ENCODE data around the gene LRTM2. TPM values are rescaled to one million over a fixed set of nuclear protein-coding genes. Genes with fewer than 3 reads are reported as not detected.

The LRTM2 gene
- total RNA-seq, 2 donors from 2014 or later = not detected

GRCh38 chr12:1836854-1837421 is 16.6 kb downstream of the LRTM2 start:
- no peak overlapping the region for H3K27ac ChIP-seq
- H3K9me3 ChIP-seq = no peaks in the 10 kb centered on the region
- H3K4me1 ChIP-seq (replicated peaks) = no peaks in the 10 kb centered on the region
- peaks cover 3% of the 10 kb centered on the region for H3K27me3 ChIP-seq (replicated peaks; ENCODE audit: insufficient read depth)
- intact Hi-C loops (cut with DNase I) = no loop called here
- H3K36me3 ChIP-seq = no peaks in the 10 kb centered on the region
- TF ChIP-seq POLR2A (IDR thresholded peaks at IDR 0.05) (no peak), POLR2AphosphoS5 (IDR thresholded peaks at IDR 0.05) (no peak)
- TF ChIP-seq, protein P1, sequence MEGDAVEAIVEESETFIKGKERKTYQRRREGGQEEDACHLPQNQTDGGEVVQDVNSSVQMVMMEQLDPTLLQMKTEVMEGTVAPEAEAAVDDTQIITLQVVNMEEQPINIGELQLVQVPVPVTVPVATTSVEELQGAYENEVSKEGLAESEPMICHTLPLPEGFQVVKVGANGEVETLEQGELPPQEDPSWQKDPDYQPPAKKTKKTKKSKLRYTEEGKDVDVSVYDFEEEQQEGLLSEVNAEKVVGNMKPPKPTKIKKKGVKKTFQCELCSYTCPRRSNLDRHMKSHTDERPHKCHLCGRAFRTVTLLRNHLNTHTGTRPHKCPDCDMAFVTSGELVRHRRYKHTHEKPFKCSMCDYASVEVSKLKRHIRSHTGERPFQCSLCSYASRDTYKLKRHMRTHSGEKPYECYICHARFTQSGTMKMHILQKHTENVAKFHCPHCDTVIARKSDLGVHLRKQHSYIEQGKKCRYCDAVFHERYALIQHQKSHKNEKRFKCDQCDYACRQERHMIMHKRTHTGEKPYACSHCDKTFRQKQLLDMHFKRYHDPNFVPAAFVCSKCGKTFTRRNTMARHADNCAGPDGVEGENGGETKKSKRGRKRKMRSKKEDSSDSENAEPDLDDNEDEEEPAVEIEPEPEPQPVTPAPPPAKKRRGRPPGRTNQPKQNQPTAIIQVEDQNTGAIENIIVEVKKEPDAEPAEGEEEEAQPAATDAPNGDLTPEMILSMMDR (IDR thresholded peaks at IDR 0.05) = no peak
- no peak overlapping the region for H3K4me3 ChIP-seq
- no peak for DNase-seq (ENCODE audit: low spot score)
- WGBS = 27% methylated on average over 16 of the region's 22 CpGs

DNA sequence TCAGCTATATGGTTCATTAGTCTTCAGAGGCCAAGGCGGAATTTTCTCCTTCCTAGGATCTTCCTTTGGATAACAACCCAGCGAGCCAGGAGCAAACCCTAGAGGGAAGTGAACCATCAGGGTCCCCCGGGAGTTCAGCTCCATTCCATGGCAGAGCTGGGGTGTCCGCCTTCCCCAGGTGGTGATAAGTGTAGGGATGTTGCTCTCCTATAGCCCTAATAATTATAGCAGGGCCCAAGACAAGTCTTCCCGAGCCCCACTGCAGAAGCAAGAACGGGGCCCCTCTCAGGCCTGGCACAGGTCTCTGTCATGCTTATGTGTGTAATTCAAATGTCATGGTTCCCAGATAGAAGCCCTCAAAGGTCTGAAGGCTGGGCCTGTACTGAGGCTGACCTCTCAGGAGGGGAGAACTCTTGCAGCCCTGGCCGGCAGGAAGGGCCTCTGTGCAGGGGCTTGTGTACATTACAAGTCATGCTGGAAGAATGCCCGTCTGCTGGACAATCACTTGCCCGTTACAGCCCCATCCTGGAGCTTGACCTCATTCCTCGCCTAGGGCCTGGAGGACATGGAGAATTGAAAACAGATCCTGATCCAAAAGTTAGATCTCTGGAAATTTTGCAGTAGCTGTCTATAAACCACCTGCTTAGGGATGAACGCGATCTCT is 17.3 kb downstream of the LRTM2 start:
- no peaks in the 10 kb centered on the region for H3K9me3 ChIP-seq
- intact Hi-C loops (cut with DNase I) = no loop called here
- H3K27me3 ChIP-seq (replicated peaks; ENCODE audit: insufficient read depth) = peaks cover 6% of the 10 kb centered on the region
- no peak for DNase-seq (ENCODE audit: low spot score)
- TF ChIP-seq, protein P1 (IDR thresholded peaks at IDR 0.05) = no peak
- TF ChIP-seq POLR2A (IDR thresholded peaks at IDR 0.05) (no peak), POLR2AphosphoS5 (IDR thresholded peaks at IDR 0.05) (no peak)
- no peaks in the 10 kb centered on the region for H3K36me3 ChIP-seq
- H3K4me3 ChIP-seq = no peak overlapping the region
- H3K4me1 ChIP-seq (replicated peaks) = no peaks in the 10 kb centered on the region
- 85% methylated on average over 12 of the region's 12 CpGs for WGBS
- no peak overlapping the region for H3K27ac ChIP-seq

DNA sequence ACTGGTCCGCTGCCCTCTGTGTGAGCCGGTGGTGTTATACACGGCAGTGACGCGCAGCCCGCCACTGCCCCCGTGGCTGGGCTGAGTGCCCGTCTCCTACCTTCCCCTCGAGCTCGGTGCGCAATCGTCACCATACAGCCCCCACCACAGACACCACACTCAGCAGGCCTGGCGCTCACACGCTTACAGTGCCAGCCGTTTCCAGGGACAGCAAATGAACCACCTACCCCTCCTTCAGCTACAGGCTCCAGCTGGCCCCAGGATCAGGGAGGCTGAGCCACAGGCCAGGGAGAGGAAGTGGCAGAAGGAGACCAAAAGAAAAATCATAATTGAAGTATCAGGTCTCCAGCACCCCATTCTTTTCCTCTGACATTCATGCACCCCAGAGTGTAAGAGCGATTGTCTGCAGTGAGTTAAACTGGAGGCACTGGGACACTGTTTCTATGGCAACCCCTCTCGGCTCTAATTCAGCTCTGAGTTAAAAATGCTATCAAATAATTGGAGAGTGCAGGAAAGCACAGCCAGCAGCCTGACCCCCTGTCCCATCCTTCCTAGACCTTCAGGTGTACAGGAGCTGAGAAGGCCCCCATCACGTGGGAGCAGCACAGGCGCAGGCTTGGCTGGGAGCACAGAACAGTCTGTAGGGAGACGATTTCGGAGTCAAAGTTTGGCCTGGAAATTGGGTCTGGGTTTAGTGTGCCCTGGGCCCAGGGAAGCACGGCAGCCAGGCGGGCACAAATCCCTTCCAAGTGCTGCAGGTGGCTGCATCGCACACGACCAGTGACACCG is 18.0 kb downstream of the LRTM2 start:
- TF ChIP-seq POLR2A (IDR thresholded peaks at IDR 0.05) = no peak
- DNase-seq (ENCODE audit: low spot score) = no peak
- H3K27me3 ChIP-seq (replicated peaks; ENCODE audit: insufficient read depth) = peaks cover 6% of the 10 kb centered on the region
- H3K9me3 ChIP-seq = no peaks in the 10 kb centered on the region
- intact Hi-C loops (cut with DNase I) = no loop called here
- 88% methylated on average over 25 of the region's 26 CpGs for WGBS
- H3K36me3 ChIP-seq = no peaks in the 10 kb centered on the region
- H3K4me1 ChIP-seq (replicated peaks) = no peaks in the 10 kb centered on the region
- H3K27ac ChIP-seq = no peak overlapping the region
- no peak overlapping the region for H3K4me3 ChIP-seq

GRCh38 chr12:1838994-1839365 is 18.6 kb downstream of the LRTM2 start:
- TF ChIP-seq POLR2AphosphoS5 (IDR thresholded peaks at IDR 0.05) (no peak), POLR2A (IDR thresholded peaks at IDR 0.05) (no peak)
- TF ChIP-seq, protein P1 (IDR thresholded peaks at IDR 0.05) = no peak

DNA sequence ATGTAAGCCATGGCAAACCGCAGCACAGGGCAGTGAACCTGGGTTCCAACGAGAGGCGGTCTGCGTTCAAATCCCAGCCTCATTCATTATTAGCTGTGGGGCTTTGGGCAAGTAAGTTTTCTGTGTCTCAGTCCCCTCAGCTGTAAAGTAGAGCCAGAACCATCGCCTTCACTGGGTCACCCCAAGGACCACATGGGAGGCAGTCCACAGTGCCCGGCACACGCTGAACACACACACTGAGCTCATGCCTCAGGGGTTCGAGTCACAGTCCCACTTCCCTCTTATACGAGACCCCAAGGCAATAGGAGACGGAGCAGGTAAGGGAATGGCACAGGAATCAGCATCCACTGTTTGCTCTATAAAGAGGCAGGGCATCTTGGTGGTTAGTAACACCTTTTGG is 19.1 kb downstream of the LRTM2 start:
- no peak for DNase-seq (ENCODE audit: low spot score)
- WGBS = 68% methylated on average over 10 of the region's 10 CpGs
- H3K4me3 ChIP-seq = no peak overlapping the region
- H3K27me3 ChIP-seq (replicated peaks; ENCODE audit: insufficient read depth) = peaks cover 6% of the 10 kb centered on the region
- no peaks in the 10 kb centered on the region for H3K9me3 ChIP-seq
- H3K36me3 ChIP-seq = no peaks in the 10 kb centered on the region
- no peak overlapping the region for H3K27ac ChIP-seq
- no peaks in the 10 kb centered on the region for H3K4me1 ChIP-seq (replicated peaks)
- intact Hi-C loops (cut with DNase I) = no loop called here
- no peak for TF ChIP-seq POLR2A (IDR thresholded peaks at IDR 0.05)
- TF ChIP-seq POLR2AphosphoS5 (IDR thresholded peaks at IDR 0.05) = no peak
- TF ChIP-seq, protein P1 (IDR thresholded peaks at IDR 0.05) = no peak

More at GRCh38 chr12:1838994-1839365, 18.6 kb downstream of the LRTM2 start:
- Histone ChIP-seq H3K27me3 (replicated peaks; ENCODE audit: insufficient read depth) (peaks cover 6% of the 10 kb centered on the region), H3K4me1 (replicated peaks) (no peaks in the 10 kb centered on the region), H3K36me3 (no peaks in the 10 kb centered on the region), H3K9me3 (no peaks in the 10 kb centered on the region), H3K4me3 (no peak overlapping the region), H3K27ac (no peak overlapping the region)
- intact Hi-C loops (cut with DNase I) = no loop called here
- WGBS = 89% methylated on average over 15 of the region's 15 CpGs
- no peak for DNase-seq (ENCODE audit: low spot score)
